Measurements from ENCODE around the gene ZDHHC9. TPM values are rescaled to one million over a fixed set of nuclear protein-coding genes. Genes with fewer than 3 reads are reported as not detected.
"Not testable (repeated sequence)": the region's sequence is repeated elsewhere in the genome, so short reads cannot be mapped to it uniquely, and the experiment has no call there.

ZDHHC9 gene
- total RNA-seq, result 10 to 100 TPM; 12.6 to 12.8 TPM

DNA sequence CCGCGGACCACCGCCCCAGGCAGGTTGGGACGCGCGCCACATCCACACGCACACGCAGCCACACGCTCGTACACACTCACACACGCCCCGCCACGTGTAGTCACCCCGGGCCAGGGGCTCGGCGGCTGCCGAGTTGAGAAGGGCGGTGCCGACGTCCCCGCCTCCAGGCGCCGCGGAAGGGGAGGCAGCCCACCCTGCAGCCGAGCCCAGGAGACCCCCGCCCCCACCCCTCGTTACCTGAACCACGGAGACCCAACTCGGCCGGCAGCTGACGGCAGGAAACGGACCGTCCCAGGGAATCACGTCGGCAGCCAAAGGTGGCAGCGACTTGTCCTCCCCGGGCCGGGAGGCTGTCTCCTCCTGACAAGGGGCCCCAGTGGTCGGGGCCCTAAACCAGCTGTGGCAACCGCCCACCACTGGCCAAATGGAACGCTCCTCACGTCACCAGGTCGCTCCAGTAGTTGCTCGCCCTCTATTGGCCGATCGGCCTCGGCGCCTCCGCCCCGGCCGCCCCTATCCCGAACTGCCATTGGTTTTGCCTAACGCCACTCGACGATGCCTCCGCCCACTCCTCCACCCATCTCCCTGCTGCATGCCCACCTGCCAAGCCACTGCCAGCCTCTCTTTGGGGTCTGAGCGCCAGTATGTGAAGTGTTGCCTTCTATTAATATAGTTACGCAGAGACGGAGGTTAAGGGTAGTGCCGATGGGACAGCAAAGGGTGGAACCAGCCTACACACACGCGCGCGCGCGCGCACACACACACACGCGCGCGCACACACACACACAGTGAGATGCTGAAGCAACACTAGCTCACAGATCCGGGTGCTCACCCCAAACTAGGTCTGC is at the start of gene ZDHHC9:
Gene ZDHHC9, minus strand, starts transcription at position 428 of the 848 bp plus-strand sequence. CDS start 1,941 bp downstream, outside the sequence.
- no peaks in the 10 kb centered on the region for H3K36me3 Mint-ChIP-seq (ENCODE audit: insufficient read depth in 2 of 2)
- H3K27ac Mint-ChIP-seq, result peak within 1 kb of the TSS; percentile 54
- peak within 1 kb of the TSS; percentile 92 to 93 for H3K4me3 Mint-ChIP-seq
- H3K9me3 Mint-ChIP-seq, result no peaks in the 10 kb centered on the region
- peaks cover 30% of the 10 kb centered on the region for H3K27me3 Mint-ChIP-seq (ENCODE audit: low read depth)
- H3K4me1 Mint-ChIP-seq (ENCODE audit: low read depth), result peaks cover 29% of the 10 kb centered on the region
- DNase-seq (peak; percentile 87 to 91), ATAC-seq (replicated peaks in 1 of 2) (peak; percentile 96)

DNA sequence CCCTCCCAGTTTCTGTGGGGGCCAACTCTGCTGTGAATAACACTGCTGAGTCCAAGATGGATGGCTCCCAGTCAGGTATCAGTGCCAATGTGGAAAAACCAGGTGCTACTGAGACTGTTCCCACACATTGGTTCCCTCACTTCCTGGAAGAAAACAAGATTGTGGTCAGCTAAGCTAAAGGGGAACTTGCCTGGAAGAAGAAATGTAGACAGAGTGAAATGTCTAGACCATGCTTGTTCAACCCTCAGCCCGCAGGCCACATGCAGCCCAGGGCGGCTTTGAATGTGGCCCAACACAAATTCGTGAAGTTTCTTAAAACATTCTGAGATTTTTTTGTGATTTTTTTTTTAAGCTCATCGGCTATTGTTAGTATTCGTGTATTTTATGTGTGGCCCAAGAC is 33.7 kb upstream of the ZDHHC9 start:
- Mint-ChIP-seq H3K36me3 (ENCODE audit: insufficient read depth in 2 of 2) (no peaks in the 10 kb centered on the region), H3K9me3 (no peaks in the 10 kb centered on the region), H3K27ac (no peak overlapping the region), H3K4me3 (no peak overlapping the region), H3K27me3 (ENCODE audit: low read depth) (peaks cover 7% of the 10 kb centered on the region), H3K4me1 (ENCODE audit: low read depth) (no peaks in the 10 kb centered on the region)
- DNase-seq (no peak), ATAC-seq (replicated peaks in 1 of 2) (no peak)

DNA sequence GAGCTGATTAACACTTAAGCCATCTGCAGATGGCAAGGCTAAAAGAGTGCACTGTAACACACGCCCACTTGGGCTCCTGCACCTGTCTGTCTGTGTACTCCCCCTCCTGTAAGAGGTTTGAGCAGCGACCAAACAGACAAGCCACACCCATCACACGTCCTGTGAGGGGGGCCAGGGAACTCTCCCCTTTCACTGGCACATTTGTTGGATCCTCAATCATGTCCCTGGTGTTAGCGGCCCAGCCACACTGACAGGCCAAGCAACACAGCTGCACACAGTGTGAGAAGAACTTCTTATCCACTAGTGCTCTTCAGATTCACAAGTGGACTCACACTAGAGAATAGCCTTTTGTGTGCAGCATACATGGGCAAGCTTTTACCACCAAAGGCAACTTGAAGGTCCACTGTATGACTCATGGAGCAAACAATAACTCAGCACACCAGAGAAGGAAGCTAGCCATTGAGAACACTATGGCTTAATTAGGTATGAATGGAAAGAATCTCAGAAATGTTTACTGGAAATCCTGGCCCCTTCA is 33.2 kb upstream of the ZDHHC9 start:
- Mint-ChIP-seq H3K36me3 (ENCODE audit: insufficient read depth in 2 of 2) (no peaks in the 10 kb centered on the region), H3K9me3 (no peaks in the 10 kb centered on the region), H3K27me3 (ENCODE audit: low read depth) (peaks cover 7% of the 10 kb centered on the region), H3K4me3 (no peak overlapping the region), H3K27ac (no peak overlapping the region), H3K4me1 (ENCODE audit: low read depth) (no peaks in the 10 kb centered on the region)
- DNase-seq (no peak), ATAC-seq (replicated peaks in 1 of 2) (no peak)

DNA sequence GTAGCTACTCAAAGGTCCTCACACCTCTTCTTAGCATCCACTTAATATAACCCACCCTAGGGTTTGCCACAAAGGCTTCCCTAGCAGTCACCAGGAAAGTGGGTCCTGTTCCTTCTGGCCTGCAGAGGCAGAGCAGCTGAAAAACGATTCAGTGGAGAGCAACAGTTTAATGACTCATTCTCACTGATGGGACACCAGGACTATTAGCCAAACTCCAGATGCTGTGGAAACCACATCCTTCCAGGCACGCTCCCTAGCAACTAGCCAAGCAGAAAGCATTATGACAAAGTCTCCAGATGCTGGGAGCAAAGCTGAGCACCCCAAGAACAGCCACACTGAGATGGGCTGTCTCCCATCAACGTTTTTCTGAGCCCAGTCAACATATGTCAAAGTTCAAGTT is 32.0 kb upstream of the ZDHHC9 start:
- Mint-ChIP-seq H3K27me3 (ENCODE audit: low read depth) (peaks cover 7% of the 10 kb centered on the region), H3K9me3 (no peaks in the 10 kb centered on the region), H3K4me1 (ENCODE audit: low read depth) (no peaks in the 10 kb centered on the region), H3K36me3 (ENCODE audit: insufficient read depth in 2 of 2) (no peaks in the 10 kb centered on the region), H3K27ac (no peak overlapping the region), H3K4me3 (no peak overlapping the region)
- ATAC-seq (replicated peaks in 1 of 2), result no peak
- DNase-seq, result no peak

DNA sequence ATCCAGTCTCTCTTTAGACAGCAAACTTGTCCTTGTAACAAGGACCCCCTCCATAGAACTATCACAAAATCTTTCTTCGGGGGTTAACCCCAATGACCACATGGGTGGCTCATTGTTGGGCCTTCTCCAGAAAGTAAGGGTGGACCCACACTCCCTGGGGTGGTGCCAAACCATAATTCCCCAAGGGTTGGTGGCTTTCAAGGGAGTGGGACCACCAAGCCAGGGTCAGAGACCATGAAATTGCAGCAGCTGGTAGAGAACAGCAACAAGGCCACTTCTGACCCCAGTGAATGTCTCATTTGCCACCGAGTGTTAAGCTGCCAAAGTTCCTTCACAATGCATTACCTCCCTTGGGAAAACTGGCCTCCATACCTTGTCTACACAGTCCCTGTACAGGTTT is 28.8 kb upstream of the ZDHHC9 start:
- Mint-ChIP-seq H3K4me1 (ENCODE audit: low read depth) (no peaks in the 10 kb centered on the region), H3K27me3 (ENCODE audit: low read depth) (no peaks in the 10 kb centered on the region), H3K9me3 (no peaks in the 10 kb centered on the region), H3K36me3 (ENCODE audit: insufficient read depth in 2 of 2) (no peaks in the 10 kb centered on the region), H3K4me3 (no peak overlapping the region), H3K27ac (no peak overlapping the region)
- DNase-seq (no peak), ATAC-seq (replicated peaks in 1 of 2) (no peak)

DNA sequence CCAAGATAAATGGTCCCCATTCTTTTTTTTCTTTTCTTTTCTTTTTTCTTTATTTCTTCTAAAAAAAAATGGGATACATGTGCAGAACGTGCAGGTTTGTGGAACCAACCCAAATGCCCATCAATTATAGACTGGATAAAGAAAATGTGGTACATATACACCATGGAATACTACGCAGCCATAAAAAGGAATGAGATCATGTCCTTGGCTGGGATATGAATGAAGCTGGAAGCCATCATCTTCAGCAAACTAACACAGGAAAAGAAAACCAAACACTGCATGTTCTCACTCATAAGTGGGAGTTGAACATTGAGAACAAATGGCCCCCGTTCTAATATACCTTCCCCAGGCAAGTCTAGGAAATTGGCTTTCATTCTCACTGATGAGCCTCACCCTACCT is 22.6 kb upstream of the ZDHHC9 start:
- H3K27me3 Mint-ChIP-seq (ENCODE audit: low read depth); DNase-seq; H3K36me3 Mint-ChIP-seq (ENCODE audit: insufficient read depth in 2 of 2); H3K9me3 Mint-ChIP-seq; ATAC-seq (replicated peaks in 1 of 2); H3K4me3 Mint-ChIP-seq; H3K4me1 Mint-ChIP-seq (ENCODE audit: low read depth); H3K27ac Mint-ChIP-seq: not testable (repeated sequence)

DNA sequence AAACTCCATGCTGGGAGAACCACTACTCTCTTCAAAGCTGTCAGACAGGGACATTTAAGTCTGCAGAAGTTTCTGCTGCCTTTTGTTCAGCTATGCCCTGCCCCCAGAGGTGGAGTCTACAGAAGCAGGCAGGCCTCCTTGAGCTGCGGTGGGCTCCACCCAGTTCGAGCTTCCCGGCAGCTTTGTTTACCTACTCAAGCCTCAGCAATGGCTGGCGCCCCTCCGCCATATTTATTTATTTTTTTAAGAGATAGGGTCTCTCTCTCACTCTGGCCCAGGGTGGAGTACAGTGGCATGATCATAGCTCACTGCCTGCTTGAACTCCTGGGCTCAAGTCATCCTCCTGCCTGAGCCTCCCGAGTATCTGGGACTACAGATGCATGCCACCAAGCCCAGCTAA is 15.4 kb upstream of the ZDHHC9 start:
- H3K9me3 Mint-ChIP-seq; H3K4me3 Mint-ChIP-seq; DNase-seq; H3K27ac Mint-ChIP-seq; ATAC-seq (replicated peaks in 1 of 2); H3K36me3 Mint-ChIP-seq (ENCODE audit: insufficient read depth in 2 of 2); H3K4me1 Mint-ChIP-seq (ENCODE audit: low read depth): not testable (repeated sequence)
- H3K27me3 Mint-ChIP-seq (ENCODE audit: low read depth), result peaks cover 26% of the 10 kb centered on the region

DNA sequence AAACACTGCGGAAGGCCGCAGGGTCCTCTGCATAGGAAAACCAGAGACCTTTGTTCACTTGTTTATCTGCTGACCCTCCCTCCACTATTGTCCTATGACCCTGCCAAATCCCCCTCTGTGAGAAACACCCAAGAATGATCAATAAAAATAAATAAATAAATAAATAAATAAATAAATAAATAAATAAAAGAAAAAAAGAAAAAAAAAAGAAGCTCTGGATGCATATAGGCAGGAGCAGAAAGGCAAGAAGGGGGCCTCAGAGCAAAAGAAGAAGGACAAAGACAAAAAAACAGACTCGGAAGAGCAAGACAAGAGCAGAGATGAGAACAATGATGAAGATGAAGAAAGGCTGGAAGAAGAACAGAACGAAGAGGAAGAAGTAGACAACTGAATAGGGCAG is 8.1 kb upstream of the ZDHHC9 start:
- ATAC-seq (replicated peaks in 1 of 2); H3K4me3 Mint-ChIP-seq; H3K36me3 Mint-ChIP-seq (ENCODE audit: insufficient read depth in 2 of 2); H3K27me3 Mint-ChIP-seq (ENCODE audit: low read depth); H3K9me3 Mint-ChIP-seq; DNase-seq; H3K27ac Mint-ChIP-seq; H3K4me1 Mint-ChIP-seq (ENCODE audit: low read depth): not testable (repeated sequence)

DNA sequence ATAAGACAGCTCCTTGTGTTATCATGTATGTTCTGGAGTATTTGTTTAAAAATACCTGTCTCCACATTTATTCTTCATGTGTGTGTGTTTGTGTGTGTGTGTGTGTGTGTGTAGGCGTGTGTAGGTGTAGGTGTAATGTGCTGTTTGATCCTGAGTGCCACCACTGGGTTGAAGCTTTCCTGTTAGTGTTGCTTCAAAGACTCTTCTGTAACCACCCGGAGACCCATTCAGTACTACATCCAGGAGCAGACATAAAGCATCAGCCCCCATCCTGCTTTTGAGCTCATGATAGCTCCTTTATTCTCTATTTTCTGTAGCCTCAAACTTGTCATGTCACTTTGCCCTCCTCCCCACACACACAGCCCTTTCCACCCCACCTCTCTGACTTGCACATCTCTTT is 3.0 kb upstream of the ZDHHC9 start:
- Mint-ChIP-seq H3K36me3 (ENCODE audit: insufficient read depth in 2 of 2) (no peaks in the 10 kb centered on the region), H3K4me1 (ENCODE audit: low read depth) (peaks cover 22% of the 10 kb centered on the region), H3K9me3 (no peaks in the 10 kb centered on the region), H3K4me3 (no peak overlapping the region), H3K27me3 (ENCODE audit: low read depth) (peaks cover 15% of the 10 kb centered on the region), H3K27ac (no peak overlapping the region)
- ATAC-seq (replicated peaks in 1 of 2), result no peak
- DNase-seq, result no peak

DNA sequence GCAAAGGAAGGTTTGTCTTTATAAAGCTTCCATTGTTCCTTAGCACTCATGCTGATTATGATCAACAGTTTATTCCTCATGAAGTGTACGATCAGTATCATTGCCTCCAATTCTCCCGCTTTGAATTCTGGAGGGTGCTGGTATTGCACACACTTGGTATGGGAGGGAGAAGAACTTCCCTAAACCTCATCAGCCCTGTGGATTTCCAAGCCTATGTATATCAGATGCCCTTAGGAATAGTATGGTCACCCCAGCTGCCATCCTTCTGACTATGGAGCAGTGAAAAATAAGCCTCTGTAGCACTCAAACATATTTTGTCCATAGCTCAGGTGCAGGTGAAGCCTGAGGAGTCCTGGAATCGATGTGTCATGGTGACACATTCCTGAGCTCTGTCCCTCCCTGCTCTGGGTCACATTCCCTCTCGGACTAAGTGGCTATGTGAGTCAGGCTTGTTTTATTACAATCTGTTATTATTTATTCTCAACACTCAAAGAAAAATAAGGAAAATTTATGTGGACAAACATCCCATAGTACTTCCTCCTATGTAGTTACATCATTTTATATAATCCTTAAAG is 2.0 kb upstream of the ZDHHC9 start:
- H3K27me3 Mint-ChIP-seq (ENCODE audit: low read depth), result peaks cover 22% of the 10 kb centered on the region
- no peaks in the 10 kb centered on the region for H3K36me3 Mint-ChIP-seq (ENCODE audit: insufficient read depth in 2 of 2)
- ATAC-seq (replicated peaks in 1 of 2), result no peak
- H3K4me1 Mint-ChIP-seq (ENCODE audit: low read depth), result peaks cover 26% of the 10 kb centered on the region
- peak overlapping the region; percentile 46 for H3K27ac Mint-ChIP-seq
- H3K4me3 Mint-ChIP-seq, result no peak overlapping the region
- H3K9me3 Mint-ChIP-seq, result no peaks in the 10 kb centered on the region
- no peak for DNase-seq

DNA sequence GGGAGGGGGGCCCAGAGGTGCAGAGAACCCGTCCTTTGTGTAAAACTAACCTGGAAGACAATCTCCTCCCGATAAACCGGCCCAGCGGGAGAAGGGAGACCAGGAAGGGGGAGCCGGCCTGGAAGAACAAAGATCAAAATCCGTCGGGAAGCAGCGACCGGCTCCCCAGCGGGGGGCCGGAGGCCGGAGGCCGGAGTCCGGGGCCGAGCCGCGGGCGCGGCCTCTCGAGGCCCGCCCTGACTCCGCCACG is 552 bp downstream of the ZDHHC9 start:
- Mint-ChIP-seq H3K9me3 (no peaks in the 10 kb centered on the region), H3K4me1 (ENCODE audit: low read depth) (peaks cover 29% of the 10 kb centered on the region), H3K4me3 (peak overlapping the region; percentile 86 to 92), H3K36me3 (ENCODE audit: insufficient read depth in 2 of 2) (no peaks in the 10 kb centered on the region), H3K27me3 (ENCODE audit: low read depth) (peaks cover 30% of the 10 kb centered on the region), H3K27ac (no peak overlapping the region)
- DNase-seq (no peak), ATAC-seq (replicated peaks in 1 of 2) (no peak)

DNA sequence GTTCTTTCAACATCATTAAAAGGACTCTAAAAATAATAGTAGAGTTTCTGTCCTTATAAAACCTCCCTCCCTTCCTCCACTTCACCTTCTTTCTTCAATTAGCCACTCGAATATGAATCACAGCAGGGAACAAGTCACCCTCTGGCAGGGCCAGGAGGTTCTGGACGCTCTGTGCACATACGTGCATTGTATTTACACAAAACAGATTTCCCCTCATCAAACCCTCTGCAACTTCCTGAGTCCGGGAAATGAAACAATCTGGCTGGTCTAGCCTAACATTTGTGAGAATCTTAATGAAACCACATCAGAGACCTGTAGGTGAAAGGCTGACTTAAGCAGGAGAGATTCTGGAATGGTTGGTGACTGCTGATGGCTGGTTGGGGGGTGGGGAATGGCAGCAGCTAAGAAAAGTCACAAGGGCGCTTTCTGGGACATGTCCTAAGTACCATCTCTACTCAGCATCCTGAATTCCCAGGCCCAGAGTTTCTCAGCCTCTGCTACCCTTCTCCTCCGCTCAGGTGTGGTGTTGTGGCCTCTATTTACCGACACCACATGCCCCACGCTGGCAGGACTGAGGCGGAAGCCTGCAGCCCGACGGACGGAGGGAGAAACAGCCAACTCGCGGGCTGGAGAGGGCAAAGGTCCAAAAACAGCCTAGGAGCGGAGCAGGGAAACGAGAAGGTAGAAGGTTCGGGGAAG is 1.0 kb downstream of the ZDHHC9 start:
- H3K4me3 Mint-ChIP-seq, result peak overlapping the region; percentile 86 to 92
- DNase-seq (peak in 1 of 2 donors; percentile 8), ATAC-seq (replicated peaks in 1 of 2) (no peak)
- no peak overlapping the region for H3K27ac Mint-ChIP-seq
- H3K4me1 Mint-ChIP-seq (ENCODE audit: low read depth), result peaks cover 29% of the 10 kb centered on the region
- no peaks in the 10 kb centered on the region for H3K9me3 Mint-ChIP-seq
- H3K36me3 Mint-ChIP-seq (ENCODE audit: insufficient read depth in 2 of 2), result no peaks in the 10 kb centered on the region
- peaks cover 30% of the 10 kb centered on the region for H3K27me3 Mint-ChIP-seq (ENCODE audit: low read depth)

DNA sequence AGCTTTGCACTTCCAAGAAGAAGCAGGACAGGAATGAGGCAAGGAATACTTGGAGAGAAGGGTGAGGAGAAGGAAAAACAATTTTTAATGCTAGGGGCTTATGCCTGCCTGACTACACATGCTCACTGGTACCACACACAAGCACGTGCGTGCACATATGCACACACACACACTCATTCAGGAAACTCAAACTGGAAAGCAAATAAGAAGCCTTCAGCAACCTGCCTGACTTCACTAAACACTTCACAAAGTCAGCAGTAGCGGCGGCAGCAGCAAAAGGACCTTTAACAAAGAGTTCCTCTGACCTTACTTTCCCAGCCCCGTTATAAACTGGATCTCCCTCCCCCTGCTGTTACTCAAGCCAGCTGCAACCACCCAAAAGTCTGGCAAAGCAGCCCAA is 3.3 kb downstream of the ZDHHC9 start:
- Mint-ChIP-seq H3K27ac (no peak overlapping the region), H3K4me3 (no peak overlapping the region), H3K4me1 (ENCODE audit: low read depth) (peaks cover 23% of the 10 kb centered on the region), H3K9me3 (no peaks in the 10 kb centered on the region), H3K36me3 (ENCODE audit: insufficient read depth in 2 of 2) (no peaks in the 10 kb centered on the region), H3K27me3 (ENCODE audit: low read depth) (peaks cover 30% of the 10 kb centered on the region)
- DNase-seq (no peak), ATAC-seq (replicated peaks in 1 of 2) (no peak)
